Stomach (tissue), 4 donors: Measurements from ENCODE around the gene DNM3.

Source experiments
- CTCF ChIP-seq, 7 experiments: fragments of 450-650 bp in 4 of 7; fragments of 200-600 bp in 3 of 7; sonication (generic) in 3 of 7; IDR thresholded peaks; one replicate each; pipeline ENCODE4 v1.5.1; 2016 to 2019; ENCODE audit warnings: antibody characterized with exemption in 7 of 7, control low read depth in 2 of 7, mild to moderate bottlenecking in 1 of 7
- EP300 ChIP-seq: sonication (generic); formaldehyde crosslinking; IDR thresholded peaks from one replicate; pipeline ENCODE4 v1.6.1; 2017; ENCODE audit warnings: antibody characterized with exemption
- POLR2A ChIP-seq, 4 donors: fragments of 450-650 bp; IDR thresholded peaks; one replicate each; pipeline ENCODE4 v1.6.1; 2016; ENCODE audit warnings: antibody characterized with exemption in 4 of 4, control low read depth in 2 of 4, mild to moderate bottlenecking in 1 of 4, moderate library complexity in 1 of 4
- POLR2AphosphoS5 ChIP-seq, 3 donors: sonication (generic); formaldehyde crosslinking; IDR thresholded peaks; one replicate each; pipeline ENCODE4 v1.6.1; 2016; ENCODE audit warnings: antibody characterized with exemption in 3 of 3

- TF ChIP-seq CTCF (IDR thresholded peaks at IDR 0.05) (no peak), POLR2A (IDR thresholded peaks at IDR 0.05) (no peak), EP300 (no peak), POLR2AphosphoS5 (IDR thresholded peaks at IDR 0.05) (no peak)
Measured at GRCh38 chr1:171833091-171833825, 8.0 kb upstream of the DNM3 start.
